Activated naive CD4-positive, alpha-beta T cell (primary cell): Measurements from ENCODE around the gene SRXN1.

Source experiments
- DNase-seq, 4 experiments: peaks; one replicate each; lab custom pipeline; 2025; lab: John Stamatoyannopoulos, UW

Gene SRXN1

GRCh38 chr20:635893-636338 lies 17.1 kb downstream of the SRXN1 start:
- no peak for DNase-seq

DNA sequence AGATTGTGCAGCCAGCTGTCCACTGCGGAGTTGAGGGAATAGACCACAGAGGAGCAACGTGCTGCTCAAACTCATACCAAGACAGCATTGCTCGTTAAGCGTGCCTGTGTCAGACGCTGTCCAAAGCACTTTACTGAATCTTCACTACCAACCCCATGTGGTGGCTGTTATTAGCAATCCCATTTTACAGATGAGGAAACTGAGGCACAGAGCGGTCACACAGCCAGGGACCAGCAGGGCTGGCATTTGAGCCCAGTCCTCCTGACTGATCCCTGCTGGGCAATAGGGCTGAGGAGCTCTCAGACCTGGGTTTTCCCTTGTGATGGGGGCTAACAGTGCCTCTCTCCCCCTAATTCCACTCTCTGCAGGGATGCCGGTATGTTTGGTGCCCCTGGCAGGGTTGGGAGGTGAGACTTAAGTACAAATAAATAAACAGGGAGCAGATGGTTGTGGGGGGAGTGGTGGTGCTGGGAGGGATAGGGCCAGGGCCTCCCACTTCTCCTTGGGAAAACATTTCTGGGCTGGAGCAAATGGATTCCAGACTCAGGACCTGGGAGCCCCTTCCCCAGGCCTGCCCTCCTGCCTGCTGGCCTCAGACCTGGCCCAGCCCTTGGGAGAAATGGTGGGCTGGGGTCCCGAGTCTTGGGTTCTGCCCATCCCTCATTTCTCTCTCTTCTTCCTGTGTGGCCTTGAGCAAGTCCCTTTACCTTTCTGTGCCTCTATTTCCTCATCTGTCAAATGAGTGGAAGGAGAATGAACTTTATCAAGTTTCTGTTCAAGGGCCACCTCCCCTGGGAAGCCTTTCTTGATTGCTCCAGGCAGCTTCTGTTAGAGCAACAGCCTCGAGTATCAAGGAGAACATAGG lies 17.7 kb downstream of the SRXN1 start:
- no peak for DNase-seq

- no peak for DNase-seq
Measured at GRCh38 chr20:634148-634925, 18.7 kb downstream of the SRXN1 start.

DNA sequence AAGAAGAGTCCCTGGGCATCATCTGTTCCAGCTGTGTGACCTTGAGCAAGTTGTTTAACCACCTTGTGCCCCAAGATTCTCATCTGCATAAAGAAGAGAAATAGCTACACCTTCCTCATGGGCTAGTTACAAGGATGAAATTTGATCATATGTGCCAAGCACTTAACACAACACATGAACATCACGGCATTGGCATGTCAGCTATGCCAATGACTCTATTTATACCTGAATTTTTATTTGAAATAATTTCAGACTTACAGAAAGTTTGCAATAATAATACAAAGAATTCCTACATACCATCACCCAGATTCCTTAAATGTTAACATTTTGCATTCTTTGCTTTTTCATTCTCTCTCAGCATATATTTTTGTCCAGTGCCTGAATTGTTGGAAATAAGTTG lies 21.9 kb downstream of the SRXN1 start:
- DNase-seq = no peak

- no peak for DNase-seq
Measured at GRCh38 chr20:626579-626978, 26.4 kb downstream of the SRXN1 start.

DNA sequence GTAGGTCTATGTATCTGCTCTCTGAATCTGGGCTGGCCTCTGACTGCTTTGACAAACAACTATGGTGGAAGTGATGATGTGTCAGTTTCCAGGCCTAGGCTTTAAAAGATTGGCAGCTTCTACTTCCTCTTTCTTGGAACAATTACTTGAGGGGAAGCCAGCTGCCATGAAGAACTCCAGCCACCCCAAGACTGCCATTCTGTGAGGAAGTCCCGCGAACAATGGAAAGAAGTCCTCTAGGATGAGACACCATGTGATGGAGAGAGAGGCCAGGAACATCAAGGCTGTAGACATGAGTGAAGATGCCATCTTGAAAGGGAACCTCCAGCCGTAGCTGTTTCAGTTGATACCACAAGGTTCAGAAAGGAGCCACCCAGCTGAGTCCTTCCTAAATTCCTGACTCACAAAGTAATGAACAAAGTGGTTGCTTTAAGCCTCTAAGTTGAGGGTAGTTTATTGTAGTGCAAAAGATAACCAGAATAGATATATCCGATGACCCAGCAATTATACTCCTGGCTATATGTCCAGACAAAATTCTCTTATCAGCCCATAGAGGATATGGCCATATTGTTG lies 27.6 kb downstream of the SRXN1 start:
- no peak for DNase-seq

DNA sequence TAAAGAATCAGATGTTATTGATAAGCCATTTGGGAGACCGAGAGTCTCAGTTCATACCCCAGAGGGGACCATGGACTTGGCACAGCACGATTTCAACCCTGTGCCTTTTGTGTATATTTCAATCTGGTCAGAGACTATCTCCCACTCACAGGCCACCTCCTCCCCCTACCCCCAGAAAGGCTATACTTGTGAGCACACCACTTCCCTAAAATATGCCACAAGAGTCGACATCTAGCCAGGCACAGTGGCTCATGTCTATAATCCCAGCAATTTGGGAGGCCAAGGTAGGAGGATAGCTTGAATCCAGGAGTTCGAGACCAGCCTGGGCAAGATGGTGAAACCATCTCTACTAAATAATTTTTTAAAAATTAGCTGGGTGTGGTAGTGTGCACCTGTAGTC lies 29.3 kb downstream of the SRXN1 start:
- no peak for DNase-seq

DNA sequence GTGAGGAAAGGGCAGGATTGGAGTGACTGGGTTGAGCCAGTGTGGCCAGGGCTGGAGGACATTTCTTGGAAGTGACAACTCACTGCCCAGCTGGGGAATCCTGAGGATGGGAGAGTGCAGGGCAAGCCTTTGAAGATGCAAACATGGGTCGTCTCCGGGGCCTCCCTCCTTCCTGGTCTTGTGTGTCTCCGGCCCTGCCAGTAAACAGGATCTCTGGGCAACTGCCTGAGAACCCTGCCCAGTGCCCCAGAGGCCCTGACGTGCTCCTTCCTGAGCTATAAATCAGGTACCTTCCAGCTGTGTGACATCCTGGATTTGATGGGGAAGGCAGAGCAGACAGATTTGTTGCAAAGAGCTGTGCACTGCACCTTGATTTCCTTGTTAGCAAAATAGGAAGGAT lies 30.0 kb downstream of the SRXN1 start:
- DNase-seq = no peak

- DNase-seq = no peak
Measured at GRCh38 chr20:622161-622560, 30.8 kb downstream of the SRXN1 start.

GRCh38 chr20:621125-621756 lies 31.8 kb downstream of the SRXN1 start:
- no peak for DNase-seq

GRCh38 chr20:620246-620645 lies 32.8 kb downstream of the SRXN1 start:
- DNase-seq = no peak

DNA sequence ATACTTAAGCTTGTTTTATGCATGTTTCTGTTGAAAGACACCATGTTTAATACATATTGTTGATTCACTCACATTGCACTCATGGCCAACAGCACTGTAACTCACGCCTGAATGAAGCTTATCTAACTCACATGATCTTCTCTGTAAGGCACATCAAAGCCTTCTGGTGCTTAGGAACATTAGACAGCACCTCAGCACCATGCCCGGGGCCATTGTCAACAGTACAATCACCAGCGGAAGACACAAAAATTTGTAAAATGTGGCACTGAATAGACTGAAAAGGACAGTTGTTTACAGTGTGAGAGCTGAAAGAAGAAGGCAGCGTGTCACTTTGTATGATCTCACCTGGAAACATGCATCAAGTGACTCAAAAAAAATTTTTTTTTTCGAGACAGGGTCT lies 34.0 kb downstream of the SRXN1 start:
- DNase-seq = no peak

GRCh38 chr20:617934-618690 lies 34.9 kb downstream of the SRXN1 start:
- no peak for DNase-seq

DNA sequence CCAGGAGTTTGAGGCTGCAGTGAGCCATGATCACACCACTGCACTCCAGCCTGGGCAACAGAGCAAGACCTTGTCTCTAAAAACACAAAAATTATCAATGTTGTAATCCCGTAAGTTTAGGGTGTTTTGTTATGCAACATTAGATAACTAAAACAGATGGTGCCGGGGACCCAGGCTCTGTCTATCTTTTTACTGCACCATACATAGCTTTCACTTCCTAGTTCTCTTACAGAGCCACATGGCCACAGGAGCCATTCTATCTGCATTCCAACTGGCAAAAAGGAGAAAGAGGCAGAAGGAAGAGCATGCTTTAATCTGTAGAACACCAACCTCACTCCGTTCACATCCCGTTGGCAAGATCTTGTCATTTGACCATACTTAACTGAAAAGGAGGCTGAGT lies 37.5 kb downstream of the SRXN1 start:
- no peak for DNase-seq

GRCh38 chr20:611843-612185 lies 41.2 kb downstream of the SRXN1 start:
- DNase-seq = no peak

DNA sequence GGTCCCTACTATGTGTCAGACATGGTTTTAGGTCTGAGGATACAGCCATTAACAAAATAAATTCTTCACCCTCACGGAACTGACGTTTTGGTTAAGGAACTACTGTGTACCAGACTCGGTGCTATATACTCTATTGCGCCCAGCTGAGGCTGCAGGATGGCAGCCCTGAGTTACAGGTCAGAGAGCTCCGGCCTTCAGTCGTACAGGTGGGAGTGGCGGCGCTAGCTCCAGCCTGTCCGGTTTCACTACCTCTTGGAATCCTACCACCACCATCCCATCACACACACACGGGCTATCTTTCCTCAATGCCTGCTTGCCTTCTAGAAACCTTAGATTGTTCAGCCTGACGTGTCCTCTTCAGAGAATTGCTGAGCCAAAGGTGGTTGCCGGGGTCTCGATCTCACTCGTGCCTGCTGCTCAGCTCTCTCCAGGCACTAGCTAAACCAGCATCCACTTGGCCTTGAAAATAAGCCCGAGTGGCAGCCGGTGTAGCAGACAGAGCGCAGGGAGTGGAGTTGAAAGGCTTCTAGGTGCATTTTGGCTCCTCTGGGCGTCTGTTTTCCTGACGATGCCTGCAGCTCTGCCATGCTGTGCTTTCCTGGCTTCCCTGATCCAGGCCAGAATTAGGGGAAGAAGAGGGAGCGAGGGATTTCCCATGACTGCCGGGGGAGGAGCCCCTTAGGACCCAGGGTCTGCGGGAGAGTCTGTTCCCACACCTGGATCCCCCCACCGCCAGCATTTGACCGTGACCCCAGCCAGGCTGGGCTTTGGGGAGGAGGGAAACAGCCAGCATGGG lies 41.8 kb downstream of the SRXN1 start:
- DNase-seq = no peak

DNA sequence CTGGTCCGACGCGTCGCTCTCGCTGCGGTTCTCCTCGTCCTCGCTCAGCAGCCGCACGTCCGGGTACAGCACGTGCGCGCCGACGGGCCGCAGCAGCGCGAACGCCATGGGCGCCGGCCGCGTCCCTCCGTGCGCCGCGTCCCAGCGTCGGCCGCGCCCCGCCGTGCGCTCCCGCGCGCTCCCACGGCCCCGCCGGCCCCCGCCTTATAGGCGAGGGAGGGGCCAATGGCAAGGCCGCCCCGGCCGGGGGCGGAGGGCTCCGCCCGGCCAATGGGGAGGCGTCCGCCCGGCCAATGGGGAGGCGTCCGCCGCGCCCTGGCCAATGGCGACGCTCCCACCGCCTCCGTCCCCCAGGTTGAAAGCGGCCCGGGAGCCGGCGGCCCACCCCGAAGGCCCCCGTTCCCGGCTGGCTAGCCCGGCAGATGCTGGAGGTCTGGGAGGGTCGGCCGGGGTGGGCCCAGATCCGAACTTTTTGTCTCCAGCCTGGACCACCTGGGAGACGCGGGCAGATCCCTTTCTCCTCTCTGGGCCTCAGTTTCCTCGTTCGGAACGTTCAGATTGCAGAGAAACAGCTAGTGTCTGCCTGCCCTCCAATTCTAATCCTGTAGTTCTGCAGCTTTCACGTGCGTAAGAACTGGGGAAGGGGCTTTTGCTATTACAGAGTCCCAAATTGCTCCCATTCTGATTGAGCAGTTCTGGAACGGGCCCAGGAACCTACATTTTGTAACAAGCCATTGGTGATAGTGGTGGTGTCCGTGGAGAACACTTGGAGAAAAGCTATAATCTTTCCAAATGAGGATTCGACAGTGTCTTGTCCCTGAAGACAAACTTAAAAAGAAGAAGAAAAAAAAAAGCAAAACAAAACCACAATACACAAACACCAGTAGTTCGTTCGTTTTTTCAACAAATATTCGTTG lies 42.6 kb downstream of the SRXN1 start, which contains the start of gene TCF15:
Gene TCF15 (minus strand): TSS at position 180 of the 917 bp plus-strand sequence. CDS start 72 bp downstream, at position 108.
- no peak for DNase-seq

DNA sequence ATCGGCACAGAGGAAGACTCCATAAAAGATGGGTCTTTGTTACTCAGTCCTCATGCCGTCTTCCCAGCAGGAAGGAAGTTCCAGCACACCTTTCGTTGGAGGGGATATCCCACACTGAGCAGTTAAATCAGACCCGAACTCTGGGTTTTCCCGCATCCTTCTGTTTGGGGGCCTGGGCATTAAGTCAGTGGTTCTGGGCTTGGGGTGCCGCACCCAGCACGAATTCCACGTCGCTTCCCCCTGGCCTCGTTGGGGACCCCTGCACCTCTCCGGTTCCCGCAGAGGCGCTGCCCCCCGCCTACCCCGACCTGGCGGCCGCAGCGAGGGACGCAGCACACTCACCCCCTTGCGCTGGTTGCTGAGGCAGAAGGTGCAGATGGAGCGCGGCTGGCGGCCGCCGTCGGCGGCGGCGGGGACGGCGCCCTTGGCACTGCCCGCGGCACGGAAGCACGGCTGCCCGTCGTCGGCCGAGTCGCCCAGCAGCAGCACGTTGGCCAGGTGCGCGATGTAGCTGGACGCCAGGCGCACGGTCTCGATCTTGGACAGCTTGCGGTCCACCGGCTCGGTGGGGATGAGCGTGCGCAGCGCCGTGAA lies 43.5 kb downstream of the SRXN1 start:
- DNase-seq = no peak

- no peak for DNase-seq
Measured at GRCh38 chr20:608970-609369, 44.0 kb downstream of the SRXN1 start.
